ENCODE results near the gene THSD7A. TPM values are rescaled to one million over a fixed set of nuclear protein-coding genes. Genes with fewer than 3 reads are reported as not detected.

Gene THSD7A
- total and polyA plus RNA-seq, 2 donors from 2014 or later: 5.1 to 24.3 TPM

DNA sequence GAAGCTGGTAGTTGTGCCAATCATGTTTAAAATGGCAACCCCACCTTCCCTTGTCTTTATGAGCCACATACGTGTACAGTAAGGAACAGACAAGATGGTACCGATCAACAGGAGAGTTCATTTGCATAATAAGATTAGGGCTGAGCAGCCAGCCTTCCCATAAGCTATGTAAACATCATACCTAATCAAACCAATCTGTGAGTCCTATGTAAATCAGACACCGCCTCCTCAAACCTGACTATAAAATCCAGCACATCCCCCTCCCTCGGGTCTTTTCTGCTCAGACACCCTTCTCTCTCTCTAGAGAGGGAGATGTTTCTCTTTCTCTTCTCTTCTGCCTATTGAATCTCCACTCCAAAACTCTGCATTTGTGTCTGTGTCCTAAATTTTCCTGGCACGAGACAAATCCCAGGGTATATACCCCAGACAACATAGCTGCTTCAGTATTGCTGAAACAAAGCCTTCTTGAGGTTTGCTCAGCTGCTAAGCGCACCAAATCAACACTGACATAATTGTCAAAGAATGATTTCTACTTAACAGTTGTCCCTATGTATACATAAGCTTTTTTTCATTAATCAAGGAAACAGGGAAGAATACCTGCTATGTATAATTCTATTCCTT is 279.2 kb downstream of the THSD7A start:
- TF ChIP-seq, protein P1, sequence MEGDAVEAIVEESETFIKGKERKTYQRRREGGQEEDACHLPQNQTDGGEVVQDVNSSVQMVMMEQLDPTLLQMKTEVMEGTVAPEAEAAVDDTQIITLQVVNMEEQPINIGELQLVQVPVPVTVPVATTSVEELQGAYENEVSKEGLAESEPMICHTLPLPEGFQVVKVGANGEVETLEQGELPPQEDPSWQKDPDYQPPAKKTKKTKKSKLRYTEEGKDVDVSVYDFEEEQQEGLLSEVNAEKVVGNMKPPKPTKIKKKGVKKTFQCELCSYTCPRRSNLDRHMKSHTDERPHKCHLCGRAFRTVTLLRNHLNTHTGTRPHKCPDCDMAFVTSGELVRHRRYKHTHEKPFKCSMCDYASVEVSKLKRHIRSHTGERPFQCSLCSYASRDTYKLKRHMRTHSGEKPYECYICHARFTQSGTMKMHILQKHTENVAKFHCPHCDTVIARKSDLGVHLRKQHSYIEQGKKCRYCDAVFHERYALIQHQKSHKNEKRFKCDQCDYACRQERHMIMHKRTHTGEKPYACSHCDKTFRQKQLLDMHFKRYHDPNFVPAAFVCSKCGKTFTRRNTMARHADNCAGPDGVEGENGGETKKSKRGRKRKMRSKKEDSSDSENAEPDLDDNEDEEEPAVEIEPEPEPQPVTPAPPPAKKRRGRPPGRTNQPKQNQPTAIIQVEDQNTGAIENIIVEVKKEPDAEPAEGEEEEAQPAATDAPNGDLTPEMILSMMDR (IDR thresholded peaks at IDR 0.05; ENCODE audit: borderline replicate concordance, extremely low read depth, insufficient read depth): no peak
- no peaks in the 10 kb centered on the region for H3K27me3 ChIP-seq (ENCODE audit: control insufficient read depth, insufficient read depth, low read length)
- DNase-seq: no peak
- FAIRE-seq: no peak
- H3K9me3 ChIP-seq (ENCODE audit: control insufficient read depth in 2 of 3, insufficient read depth in 1 of 3, low read length in 3 of 3): no peaks in the 10 kb centered on the region
- intact Hi-C loops (cut with DNase I): no loop called here
- no peak overlapping the region for H3K27ac ChIP-seq (ENCODE audit: low read depth in 2 of 2, low read length in 2 of 2)
- no peak overlapping the region for H3K9ac ChIP-seq (ENCODE audit: low read length in 3 of 3)
- no peaks in the 10 kb centered on the region for H3K4me1 ChIP-seq (ENCODE audit: control insufficient read depth in 2 of 3, insufficient read depth in 2 of 3, low read depth in 1 of 3, low read length in 3 of 3)
- H3K4me3 ChIP-seq (ENCODE audit: low read length in 3 of 3): no peak overlapping the region
- H3K36me3 ChIP-seq (ENCODE audit: control insufficient read depth in 2 of 3, insufficient read depth in 3 of 3, low read length in 3 of 3): no peaks in the 10 kb centered on the region

GRCh38 chr7:11551470-11551869 is 280.5 kb downstream of the THSD7A start:
- Histone ChIP-seq H3K27me3 (ENCODE audit: control insufficient read depth, insufficient read depth, low read length) (no peaks in the 10 kb centered on the region), H3K9ac (ENCODE audit: low read length in 3 of 3) (no peak overlapping the region), H3K4me3 (ENCODE audit: low read length in 3 of 3) (no peak overlapping the region), H3K36me3 (ENCODE audit: control insufficient read depth in 2 of 3, insufficient read depth in 3 of 3, low read length in 3 of 3) (no peaks in the 10 kb centered on the region), H3K9me3 (ENCODE audit: control insufficient read depth in 2 of 3, insufficient read depth in 1 of 3, low read length in 3 of 3) (no peaks in the 10 kb centered on the region), H3K27ac (ENCODE audit: low read depth in 2 of 2, low read length in 2 of 2) (no peak overlapping the region), H3K4me1 (ENCODE audit: control insufficient read depth in 2 of 3, insufficient read depth in 2 of 3, low read depth in 1 of 3, low read length in 3 of 3) (no peaks in the 10 kb centered on the region)
- DNase-seq (no peak), FAIRE-seq (no peak)
- intact Hi-C loops (cut with DNase I): no loop called here
- TF ChIP-seq, protein P1 (IDR thresholded peaks at IDR 0.05; ENCODE audit: borderline replicate concordance, extremely low read depth, insufficient read depth): no peak

- FAIRE-seq: no peak
- TF ChIP-seq, protein P1 (IDR thresholded peaks at IDR 0.05; ENCODE audit: borderline replicate concordance, extremely low read depth, insufficient read depth): no peak
- no peak for DNase-seq
These were observed 283.5 kb downstream of the THSD7A start for GRCh38 chr7:11548532-11548931.

DNA sequence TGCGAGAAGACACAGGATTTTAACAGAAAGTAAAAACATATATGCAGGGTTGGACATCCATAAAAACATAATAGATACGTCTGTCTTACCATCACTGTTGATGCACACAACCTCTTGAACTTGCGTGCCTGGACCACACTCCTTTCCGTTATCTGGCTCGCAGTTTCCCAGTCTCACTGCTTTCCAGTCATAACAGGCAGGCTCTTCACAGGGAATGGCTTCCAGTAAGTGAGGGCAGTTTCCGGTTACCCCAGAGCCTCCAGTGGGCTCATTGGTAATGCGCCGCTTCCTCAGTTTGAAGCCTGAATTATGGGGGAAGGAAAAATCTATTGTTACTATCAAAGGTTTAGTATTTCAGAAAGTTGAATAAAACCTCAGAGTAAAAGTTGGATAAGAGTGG is 290.7 kb downstream of the THSD7A start:
- FAIRE-seq (no peak), DNase-seq (no peak)
- intact Hi-C loops (cut with DNase I): no loop called here
- TF ChIP-seq, protein P1 (IDR thresholded peaks at IDR 0.05; ENCODE audit: borderline replicate concordance, extremely low read depth, insufficient read depth): no peak
- Histone ChIP-seq H3K27ac (ENCODE audit: low read depth in 2 of 2, low read length in 2 of 2) (no peak overlapping the region), H3K4me3 (ENCODE audit: low read length in 3 of 3) (no peak overlapping the region), H3K27me3 (ENCODE audit: control insufficient read depth, insufficient read depth, low read length) (no peaks in the 10 kb centered on the region), H3K36me3 (ENCODE audit: control insufficient read depth in 2 of 3, insufficient read depth in 3 of 3, low read length in 3 of 3) (peaks cover 0 to 10% (median 0%) of the 10 kb centered on the region in 3 donors), H3K9ac (ENCODE audit: low read length in 3 of 3) (no peak overlapping the region), H3K9me3 (ENCODE audit: control insufficient read depth in 2 of 3, insufficient read depth in 1 of 3, low read length in 3 of 3) (no peaks in the 10 kb centered on the region), H3K4me1 (ENCODE audit: control insufficient read depth in 2 of 3, insufficient read depth in 2 of 3, low read depth in 1 of 3, low read length in 3 of 3) (no peaks in the 10 kb centered on the region)

More at GRCh38 chr7:11548532-11548931, 283.5 kb downstream of the THSD7A start:
- H3K27me3 ChIP-seq (ENCODE audit: control insufficient read depth, insufficient read depth, low read length): no peaks in the 10 kb centered on the region
- no peaks in the 10 kb centered on the region for H3K4me1 ChIP-seq (ENCODE audit: control insufficient read depth in 2 of 3, insufficient read depth in 2 of 3, low read depth in 1 of 3, low read length in 3 of 3)
- no peak overlapping the region for H3K9ac ChIP-seq (ENCODE audit: low read length in 3 of 3)
- H3K36me3 ChIP-seq (ENCODE audit: control insufficient read depth in 2 of 3, insufficient read depth in 3 of 3, low read length in 3 of 3): no peaks in the 10 kb centered on the region
- intact Hi-C loops (cut with DNase I): no loop called here
- H3K4me3 ChIP-seq (ENCODE audit: low read length in 3 of 3): no peak overlapping the region
- H3K27ac ChIP-seq (ENCODE audit: low read depth in 2 of 2, low read length in 2 of 2): no peak overlapping the region
- no peaks in the 10 kb centered on the region for H3K9me3 ChIP-seq (ENCODE audit: control insufficient read depth in 2 of 3, insufficient read depth in 1 of 3, low read length in 3 of 3)
